ENCODE measurements around the gene RHEB.
"Not testable (repeated sequence)": the region's sequence is repeated elsewhere in the genome, so short reads cannot be mapped to it uniquely, and the experiment has no call there.

The RHEB gene

GRCh38 chr7:151519765-151520418, at the start of gene RHEB:
TSS of gene RHEB (minus strand) at chr7:151519895. CDS start at chr7:151519511, 384 bp downstream.
- DNase-seq: peak; percentile 99

GRCh38 chr7:151566897-151567320, 47.2 kb upstream of the RHEB start:
- no peak for DNase-seq

- DNase-seq: no peak
Observed at GRCh38 chr7:151565541-151565940, 45.8 kb upstream of the RHEB start.

- no peak for DNase-seq
Observed at GRCh38 chr7:151560243-151560642, 40.5 kb upstream of the RHEB start.

- DNase-seq: no peak
Observed at GRCh38 chr7:151559557-151560183, 40.0 kb upstream of the RHEB start.

- no peak for DNase-seq
Observed at GRCh38 chr7:151558575-151558974, 38.9 kb upstream of the RHEB start.

- DNase-seq: no peak
Observed at GRCh38 chr7:151556592-151556991, 36.9 kb upstream of the RHEB start.

GRCh38 chr7:151553356-151553755, 33.7 kb upstream of the RHEB start:
- no peak for DNase-seq

- peak; percentile 94 for DNase-seq
Observed at GRCh38 chr7:151552352-151553028, 32.8 kb upstream of the RHEB start.

GRCh38 chr7:151551820-151552219, 32.1 kb upstream of the RHEB start:
- DNase-seq: no peak

- peak; percentile 31 for DNase-seq
Observed at GRCh38 chr7:151550656-151551286, 31.1 kb upstream of the RHEB start.

- no peak for DNase-seq
Observed at GRCh38 chr7:151549644-151550043, 29.9 kb upstream of the RHEB start.

GRCh38 chr7:151549083-151549482, 29.4 kb upstream of the RHEB start:
- no peak for DNase-seq

- DNase-seq: no peak
Observed at GRCh38 chr7:151544183-151544582, 24.5 kb upstream of the RHEB start.

- DNase-seq: no peak
Observed at GRCh38 chr7:151542606-151543130, 23.0 kb upstream of the RHEB start.

- no peak for DNase-seq
Observed at GRCh38 chr7:151541709-151542499, 22.2 kb upstream of the RHEB start.

- DNase-seq: no peak
Observed at GRCh38 chr7:151540146-151540545, 20.5 kb upstream of the RHEB start.

- DNase-seq: peak; percentile 17
Observed at GRCh38 chr7:151539088-151539671, 19.5 kb upstream of the RHEB start.

GRCh38 chr7:151537818-151538561, 18.3 kb upstream of the RHEB start:
- DNase-seq: no peak

GRCh38 chr7:151536178-151536577, 16.5 kb upstream of the RHEB start:
- DNase-seq: not testable (repeated sequence)

GRCh38 chr7:151529842-151530241, 10.1 kb upstream of the RHEB start:
- DNase-seq: no peak
